ENCODE results near the gene SHH.

Gene SHH

DNA sequence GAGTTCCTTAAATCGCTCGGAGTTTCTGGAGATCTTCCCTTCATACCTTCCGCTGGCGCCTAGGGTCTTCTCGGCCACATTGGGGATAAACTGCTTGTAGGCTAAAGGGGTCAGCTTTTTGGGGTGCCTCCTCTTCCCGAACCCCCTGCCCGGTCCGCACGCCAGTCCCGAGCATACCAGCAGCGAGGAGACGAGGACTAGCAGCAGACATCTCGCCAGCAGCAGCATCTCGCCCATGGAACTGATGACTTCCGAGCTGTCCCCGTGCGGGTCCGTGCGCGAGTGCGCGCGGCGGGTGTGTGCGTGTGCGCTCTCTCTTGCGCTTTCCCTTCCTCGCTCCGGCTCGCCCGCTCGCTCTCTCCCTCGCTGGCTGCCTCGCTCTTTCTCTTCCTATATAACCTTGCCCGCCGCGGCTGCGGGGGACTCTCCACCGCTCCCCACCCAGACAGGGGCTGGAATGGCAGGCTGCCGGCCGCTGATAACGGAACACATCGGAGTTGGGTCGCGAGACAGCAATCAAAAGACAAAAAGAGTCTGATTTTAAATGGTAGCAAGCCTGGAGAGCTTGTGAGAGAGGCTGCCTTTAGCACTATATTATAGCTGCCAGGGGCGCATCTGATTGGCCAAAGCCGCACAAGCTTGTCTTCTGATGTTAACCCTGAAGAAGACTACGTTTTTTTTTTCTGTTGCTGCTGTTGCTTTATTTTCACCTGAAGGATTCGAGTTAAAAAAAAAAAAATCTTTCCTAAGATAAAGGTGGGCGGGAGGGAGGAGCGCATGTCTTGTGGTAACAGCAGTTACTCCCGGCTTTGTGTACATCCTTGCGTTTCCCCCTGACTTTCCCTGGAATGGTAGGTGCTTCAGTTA is at the start of gene SHH:
TSS of gene SHH (minus strand) at position 569 of the 867 bp plus-strand sequence. CDS start at position 228, 341 bp downstream.
- FAIRE-seq: no peak

DNA sequence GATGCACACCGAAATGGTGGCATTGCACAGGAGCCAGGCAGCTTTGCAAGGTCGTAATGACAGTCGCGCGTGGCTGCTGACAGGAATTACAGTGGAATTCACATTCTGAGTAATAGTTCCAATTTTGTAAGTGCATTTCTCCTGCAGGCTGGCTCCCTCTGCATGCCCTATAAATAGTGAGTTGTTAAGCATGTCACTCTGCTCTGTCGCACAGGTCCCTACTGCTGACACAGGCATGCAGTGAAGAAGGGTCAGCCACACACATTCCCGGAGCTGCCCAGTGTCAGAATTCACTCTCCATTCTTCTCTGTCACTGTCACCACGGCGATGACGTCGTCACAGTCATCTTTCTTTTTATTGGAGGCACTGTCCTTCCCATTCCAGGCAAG is 49.2 kb upstream of the SHH start:
- no peak for FAIRE-seq

DNA sequence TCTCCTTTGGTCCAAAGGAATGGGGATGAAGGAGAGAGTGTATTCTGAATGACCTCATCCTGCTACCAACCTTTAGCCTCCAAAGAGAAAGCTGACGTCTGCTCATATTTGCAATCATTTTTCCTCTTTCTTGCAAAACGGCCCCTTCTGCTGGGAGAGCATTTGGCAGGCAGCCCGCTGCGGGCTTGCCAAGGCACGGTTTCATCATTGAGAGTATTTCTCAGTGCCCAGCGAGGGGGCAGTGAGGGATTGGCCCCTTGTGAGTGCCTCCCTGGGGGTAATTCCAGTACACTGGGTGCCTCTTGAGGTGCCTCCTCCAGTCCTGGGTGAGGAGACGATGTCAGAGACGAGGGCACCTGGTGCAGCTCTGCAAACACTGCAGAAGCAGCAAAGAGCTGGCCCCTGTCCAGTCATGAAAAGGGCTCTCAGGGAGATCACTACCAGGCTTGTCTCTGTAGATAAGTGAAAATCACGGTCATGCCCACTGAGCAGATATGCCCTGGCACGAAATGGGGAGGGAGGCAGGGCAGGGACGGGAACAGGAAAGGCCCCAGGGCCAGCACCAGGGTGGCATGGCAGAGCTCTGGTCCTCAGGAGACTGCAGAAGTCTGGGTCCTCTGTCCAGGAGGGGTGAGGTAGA is 48.7 kb upstream of the SHH start:
- no peak for FAIRE-seq

DNA sequence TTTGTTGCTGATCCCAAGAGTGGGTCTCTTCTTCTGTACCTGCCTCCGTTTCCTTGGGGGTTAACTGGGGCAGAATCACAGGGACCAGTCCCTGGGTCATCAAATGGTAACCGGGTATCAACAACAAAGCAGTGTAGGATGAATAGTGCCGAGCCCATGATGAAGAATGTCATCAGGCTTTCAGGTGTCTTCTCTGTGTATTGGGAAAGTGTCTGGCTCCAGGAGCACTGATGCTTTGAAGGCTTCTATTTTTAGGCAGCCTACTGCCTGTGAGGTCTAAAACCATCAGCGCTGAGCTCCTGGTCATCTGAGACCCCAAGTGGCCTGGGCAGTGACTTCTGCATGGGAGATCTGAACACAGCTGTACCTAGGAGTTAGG is 48.2 kb upstream of the SHH start:
- no peak for FAIRE-seq

DNA sequence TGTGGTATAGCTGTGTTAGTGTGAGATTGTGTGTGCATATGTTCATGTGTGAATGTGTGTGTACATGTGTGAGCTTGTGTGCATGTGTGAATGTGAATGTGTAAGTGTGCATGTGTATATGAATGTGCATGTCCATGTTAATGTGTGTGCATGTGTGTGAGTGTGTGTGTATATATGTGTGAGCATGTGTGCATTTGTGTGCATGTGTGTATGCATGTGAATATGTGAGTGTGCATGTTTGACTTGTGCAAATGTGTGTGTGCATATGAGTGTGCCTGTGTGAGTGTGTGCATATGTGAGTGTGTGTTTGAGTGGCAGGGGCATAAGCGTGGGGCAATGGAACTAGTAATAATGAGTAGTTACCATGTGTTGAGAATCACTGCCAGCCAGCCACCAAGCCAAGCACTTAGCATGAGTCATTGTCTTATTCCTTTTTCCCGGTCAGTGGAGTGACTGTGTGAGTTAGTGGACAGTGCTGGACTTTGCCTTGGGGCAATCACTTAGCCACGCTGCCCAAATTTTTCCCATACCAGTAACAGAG is 46.3 kb upstream of the SHH start:
- FAIRE-seq: no peak

DNA sequence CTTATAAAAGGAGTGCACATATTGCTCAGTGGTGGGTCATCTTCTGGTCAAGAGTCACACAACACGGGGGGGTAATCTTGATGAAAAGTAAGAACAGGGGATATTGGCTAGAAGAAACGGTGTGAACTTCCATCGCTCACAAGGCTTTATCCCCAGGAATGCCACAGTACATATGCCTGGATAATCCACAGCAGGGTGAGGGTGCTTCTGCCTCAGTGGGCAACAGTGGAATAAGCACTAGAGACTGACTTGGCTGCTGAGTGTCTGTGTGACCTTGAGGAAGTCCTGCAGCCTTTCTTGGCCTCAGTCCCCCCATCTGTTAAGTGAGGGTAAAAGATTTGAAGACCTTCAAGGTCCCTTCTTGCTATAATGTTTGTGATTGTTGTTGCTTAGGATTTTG is 44.9 kb upstream of the SHH start:
- FAIRE-seq: no peak

DNA sequence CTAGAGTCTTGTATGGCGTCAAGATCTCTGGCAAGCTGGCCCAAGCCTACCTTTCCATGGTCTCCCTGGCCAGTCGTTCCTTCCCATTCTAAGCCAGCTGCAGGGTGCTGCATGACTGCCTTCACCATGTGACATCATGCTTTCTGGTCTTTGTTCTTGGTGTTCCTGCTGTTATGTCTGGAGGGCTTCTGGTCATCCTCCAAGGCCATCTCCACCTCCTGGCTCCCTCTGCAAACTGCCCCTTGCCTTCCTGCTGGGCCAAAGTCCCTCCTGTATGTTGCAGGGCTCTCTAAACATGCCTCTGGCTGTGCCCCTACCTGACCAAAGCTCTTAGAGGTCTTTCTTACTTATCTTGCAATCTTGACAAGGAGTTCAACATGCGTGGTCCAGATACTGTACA is 44.4 kb upstream of the SHH start:
- FAIRE-seq: no peak

DNA sequence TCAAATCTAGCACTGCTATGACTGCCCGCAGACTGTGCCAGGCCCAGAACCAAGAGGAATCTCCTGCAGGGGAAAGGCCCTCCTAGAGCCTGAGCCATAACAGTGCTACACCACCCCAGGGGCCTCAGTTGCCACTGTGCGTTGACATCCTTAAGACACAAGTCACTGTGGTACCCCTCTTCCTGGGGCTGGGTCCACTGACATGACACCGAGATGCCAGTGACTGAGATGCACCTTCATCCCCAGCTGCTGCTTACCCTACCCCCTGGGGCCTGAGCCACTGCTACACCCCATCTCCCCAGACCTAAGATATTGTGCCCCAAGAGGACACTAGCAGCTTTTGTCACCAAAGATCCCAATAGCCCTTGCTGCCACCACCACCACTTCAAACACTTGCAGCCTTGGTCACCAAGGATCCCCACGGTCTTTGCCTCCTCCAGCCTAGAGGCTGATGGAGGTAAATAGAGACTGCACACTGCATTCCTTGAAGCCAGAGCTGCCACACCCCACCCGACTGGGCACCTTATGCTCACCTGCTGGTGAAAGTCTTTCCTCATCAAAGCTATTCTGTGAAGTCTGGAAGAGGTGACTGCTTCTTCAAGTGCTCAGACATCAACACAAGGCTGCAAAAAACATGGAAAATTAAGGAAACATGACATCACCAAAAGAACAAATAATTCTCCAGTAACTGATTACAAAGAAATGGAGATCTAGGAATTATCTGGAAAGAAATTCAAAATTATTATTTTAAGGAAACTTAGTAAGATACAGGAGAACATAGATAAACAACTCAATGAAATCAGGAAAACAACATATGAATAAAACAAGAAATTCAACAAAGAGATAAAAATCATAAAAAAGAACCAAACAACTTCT is 40.4 kb upstream of the SHH start:
- no peak for FAIRE-seq

DNA sequence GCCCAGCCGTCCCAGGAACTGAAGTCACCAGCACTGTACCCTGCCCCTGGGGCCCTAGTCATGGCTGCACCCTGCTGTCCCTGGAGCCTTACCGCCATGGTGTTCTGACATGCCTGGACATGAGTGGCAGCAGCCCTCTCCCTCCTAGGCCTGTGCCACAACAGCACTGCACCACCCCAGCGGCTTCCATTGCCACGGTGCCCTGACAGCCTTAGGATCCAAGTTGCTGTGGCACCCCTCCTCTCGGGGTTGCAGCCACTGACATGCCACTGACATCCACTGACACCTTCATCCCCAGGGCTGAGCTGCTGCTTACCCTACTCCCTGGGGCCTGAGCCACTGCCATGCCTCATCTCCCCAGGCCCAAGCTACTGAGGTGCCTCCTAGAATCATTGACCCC is 39.6 kb upstream of the SHH start:
- FAIRE-seq: no peak

DNA sequence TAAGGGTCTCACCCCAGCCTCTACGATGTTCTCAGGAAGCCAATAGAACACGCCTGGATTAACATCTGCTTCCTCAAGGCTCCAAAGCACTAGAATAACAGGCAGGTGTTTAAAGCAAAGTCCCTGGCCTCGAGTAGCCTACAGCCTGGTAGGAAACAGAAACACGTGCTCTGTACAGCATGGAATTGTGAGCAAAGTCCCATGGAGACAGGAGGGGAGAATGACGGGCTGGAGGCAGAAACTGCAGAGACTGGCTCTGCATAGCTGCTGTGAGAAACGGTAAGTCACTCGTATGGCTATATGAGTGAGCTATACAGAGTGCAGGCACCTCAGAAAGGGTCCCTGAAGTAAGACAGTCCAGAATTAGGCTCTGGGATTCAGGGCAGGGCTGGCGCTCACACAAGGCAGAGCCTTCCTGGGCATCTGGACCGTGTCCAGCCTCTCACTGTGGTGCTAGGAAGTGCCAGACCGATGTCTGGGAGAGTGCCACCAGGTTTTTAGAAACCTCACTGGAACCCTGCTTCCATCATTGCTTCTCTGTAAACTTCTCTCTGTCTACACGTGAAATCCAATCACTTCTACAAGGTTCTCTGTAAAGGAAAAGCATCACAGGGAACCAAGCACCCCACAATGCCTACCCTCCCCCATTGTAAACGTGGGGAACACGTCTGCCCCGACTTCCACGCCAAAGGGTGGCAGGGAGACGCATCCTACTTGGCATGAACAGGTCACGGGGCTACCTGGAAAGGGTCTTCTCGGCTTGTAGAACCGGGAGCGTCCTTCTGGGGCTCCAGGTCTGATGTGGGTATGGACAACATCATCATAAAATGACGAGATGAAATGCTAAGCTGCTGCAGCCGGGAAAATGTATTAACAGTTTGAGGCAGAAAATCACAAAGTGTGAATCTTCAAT is 38.8 kb upstream of the SHH start:
- FAIRE-seq: no peak

DNA sequence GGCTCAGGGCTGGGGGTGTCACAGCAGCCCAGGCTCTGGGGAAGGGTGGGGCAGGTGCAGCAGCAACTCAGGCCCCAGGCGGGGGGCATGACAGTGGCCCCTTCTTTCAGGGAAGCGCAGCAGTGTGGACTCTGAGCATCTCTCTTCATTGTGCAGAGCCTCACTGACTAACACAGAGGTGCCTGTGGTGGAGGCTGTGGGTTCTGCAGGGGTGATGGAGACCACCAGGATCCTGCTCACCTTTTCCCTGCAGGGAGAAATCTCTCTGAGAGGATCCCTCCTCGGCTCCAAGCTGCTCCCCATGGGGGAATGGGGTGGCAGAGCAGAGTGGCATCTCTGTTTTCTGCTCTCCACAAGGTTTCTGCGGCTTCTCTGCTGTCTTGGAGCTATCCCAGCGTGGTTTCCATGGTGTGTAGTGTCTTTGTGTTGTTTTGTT is 37.8 kb upstream of the SHH start:
- no peak for FAIRE-seq

DNA sequence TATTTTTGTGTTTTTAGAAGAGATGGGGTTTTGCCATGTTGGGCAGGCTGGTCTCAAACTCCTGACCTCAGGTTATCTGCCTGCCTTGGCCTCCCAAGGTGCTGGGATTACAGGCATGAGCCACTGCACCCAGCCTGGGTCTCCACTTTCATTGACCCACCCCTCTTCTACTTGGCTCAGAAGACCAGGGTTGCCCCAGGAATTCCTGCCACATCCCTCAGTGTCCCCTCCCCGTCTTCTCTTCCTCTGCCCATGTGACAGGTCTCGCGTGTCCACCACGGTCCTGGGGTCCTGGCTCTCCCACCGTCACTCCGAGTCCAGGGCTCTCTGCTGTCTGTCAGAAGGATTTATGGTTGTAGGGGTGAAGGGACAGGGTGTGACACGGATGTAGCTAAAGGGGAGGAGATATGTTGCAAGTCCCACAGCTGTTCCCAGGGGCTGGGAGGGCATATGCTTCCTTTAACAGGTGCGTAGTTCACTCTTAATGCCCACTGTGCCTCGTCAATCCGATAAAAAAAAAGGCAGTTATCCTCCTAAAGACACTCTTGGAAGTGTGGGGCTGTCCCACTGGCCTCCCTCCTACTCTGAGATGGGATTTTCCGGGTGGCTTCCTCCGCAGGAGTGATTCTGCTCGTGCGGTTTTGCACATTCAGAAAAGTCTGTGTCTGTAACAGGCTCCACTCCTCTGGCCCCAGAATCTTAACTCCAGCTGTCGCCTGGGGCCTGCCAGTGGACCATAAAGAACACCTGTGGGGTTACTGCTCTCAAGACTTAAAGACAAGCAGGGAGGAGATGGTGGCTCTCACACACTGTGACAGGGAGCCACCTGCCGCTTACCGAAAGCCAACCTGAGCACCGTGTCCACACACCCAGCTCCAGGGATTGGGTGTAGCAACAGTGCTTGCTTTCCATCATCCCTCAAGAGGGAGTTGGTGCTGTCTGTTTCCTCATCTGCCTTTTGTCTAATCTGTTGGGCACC is 36.7 kb upstream of the SHH start:
- no peak for FAIRE-seq

DNA sequence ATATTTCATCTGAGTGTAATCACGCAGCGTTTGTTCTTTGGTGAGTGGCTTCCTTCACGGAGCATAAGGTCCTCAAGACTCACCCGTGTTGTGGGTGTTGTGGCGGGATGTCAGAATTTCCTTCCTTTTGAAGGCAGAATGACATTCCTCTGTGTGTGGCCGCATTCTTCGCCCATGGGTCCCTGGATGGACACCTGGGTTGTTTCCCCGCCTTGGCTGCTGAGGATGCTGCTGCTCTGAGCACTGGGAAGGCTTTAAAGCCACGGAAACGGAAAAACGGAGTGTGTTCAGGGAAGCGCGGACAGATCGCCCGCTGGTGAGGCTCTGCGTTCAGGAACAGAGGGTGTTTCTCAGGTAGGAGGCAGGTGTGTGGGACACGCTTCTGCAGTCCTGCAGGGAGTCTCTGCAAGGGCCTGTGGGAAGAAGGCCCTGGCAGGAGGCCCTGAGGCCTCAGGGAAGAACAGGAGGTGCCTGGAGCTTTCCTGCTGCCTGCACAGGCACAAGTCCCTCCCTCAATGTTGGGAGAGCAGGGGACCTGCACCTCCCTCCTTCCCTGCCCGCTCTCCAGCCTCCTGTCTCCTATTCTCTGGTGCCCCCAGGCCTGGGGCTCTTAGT is 35.7 kb upstream of the SHH start:
- FAIRE-seq: no peak

DNA sequence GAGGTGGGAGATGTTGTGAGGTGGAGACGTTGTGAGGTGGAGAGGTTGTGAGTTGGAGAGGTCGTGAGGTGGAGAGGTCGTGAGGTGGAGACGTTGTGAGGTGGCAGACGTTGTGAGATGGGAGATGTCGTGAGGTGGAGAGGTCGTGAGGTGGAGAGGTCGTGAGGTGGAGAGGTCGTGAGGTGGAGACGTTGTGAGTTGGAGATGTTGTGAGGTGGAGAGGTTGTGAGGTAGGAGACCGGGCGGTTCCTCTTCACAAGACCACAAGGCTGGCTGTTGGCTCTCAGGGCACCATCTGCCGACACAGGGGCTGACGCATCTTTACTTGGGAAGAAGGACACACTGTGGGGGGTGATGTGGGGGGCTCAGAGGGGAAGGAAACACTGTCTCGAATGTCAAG is 34.7 kb upstream of the SHH start:
- FAIRE-seq: no peak

DNA sequence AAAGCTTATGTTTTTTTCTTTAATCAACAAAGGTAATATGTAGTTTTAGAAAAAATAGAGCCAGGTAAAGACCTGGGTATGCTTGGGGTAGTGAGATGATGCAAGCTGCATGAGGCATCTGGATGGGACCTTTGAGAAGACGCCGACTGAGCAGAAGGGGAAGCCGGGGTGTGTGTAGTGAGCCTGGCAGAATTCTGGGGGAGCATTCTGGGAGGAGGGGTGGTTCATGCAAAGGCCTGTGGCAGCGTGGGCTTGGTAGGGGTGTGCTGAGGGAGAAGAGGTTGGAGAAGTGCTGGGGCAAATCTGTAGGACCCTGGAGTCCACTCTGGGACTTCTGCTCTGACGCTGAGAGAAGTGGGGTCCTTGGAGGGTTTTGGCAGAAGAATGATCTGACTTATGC is 33.9 kb upstream of the SHH start:
- FAIRE-seq: no peak

DNA sequence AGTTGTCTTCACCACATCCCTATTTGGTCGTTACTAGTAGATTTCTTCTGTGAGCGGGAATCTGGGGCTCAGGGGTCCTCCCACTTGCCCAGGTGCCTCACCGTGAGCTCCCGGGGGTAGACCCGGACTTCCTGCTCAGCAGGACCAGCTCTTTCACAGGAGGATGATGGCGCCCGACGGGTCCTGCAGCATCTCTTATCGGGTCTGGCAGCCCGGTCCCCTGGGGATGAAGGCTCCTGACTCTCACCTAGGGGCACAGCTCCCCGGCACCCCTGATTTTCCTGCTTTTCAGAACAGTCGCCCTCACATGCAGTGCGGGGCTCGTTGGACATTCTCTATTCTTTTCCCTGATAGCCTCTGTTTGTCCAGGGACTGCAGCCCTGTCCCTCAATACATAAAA is 33.0 kb upstream of the SHH start:
- FAIRE-seq: no peak

DNA sequence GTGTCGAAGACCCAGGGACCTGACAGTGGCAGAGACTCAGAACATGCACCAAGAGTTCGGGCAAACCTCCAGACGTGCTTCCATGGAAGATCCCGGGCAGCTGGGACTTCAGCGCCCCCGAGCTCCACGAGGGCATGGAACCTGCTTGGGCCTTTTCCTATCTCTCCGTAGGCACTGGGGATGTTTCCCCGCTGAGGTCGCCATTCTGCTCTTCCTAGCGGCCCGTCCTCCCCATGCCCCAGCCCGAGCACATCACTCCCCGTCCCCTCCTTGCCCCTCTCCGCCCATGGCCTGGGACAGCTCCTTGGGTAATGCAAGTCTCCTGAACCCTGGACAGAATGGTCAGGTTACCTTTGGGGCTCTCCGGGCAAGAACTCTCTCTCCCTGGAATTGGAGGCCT is 32.3 kb upstream of the SHH start:
- no peak for FAIRE-seq

DNA sequence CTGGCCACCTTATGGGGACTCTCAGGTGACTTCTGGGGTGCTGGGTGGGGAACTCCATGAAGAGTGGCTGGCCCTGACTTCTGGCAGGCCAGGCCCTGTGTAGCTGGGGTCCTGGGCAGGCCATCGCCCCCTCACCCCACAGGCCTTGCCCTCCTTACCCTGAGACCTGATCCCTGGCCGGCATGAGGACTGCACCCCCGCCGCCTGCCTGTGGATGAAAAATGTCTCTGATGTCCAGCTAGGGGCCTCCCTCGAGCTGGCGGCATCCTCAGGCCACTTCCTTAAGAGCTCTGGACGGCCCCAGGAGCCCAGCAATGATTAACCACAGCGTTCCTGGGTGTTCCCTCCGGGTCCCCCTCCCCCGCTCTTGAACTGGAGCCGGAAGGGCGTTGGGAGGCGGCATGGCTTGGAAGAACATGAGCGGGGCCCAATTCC is 31.8 kb upstream of the SHH start:
- no peak for FAIRE-seq

DNA sequence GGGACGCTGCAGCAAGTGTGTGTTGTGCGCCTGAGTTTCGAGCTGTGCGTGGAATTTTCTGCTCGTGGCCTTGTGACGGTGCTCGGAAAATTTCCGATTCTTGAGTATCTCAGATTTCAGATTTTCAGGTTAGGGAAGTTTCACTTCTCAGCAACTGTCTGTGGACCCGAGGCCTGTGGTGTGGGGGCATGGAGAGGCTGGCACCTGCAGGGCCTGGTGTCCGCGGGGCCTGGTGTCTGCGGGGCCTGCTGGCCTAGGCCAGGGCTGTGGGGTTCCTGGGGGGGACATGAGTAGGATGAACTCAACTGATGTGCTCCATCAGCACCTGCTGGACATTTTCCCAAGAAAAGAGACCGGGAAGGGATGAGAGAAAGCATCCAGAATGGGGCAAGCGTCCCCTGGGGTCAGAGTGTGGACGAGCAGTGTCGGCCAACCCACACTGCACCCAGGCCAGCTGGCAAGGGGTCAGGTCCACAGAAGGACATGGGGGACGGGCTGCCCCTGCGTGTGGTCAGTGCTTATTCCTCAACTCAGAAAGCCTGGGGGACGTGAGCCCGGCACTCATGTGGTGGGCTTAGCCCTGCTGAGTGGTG is 31.3 kb upstream of the SHH start:
- FAIRE-seq: no peak

Measured in TTC549 (cell line).